Smooth muscle cell (in vitro differentiated cells): ENCODE results near the gene CDH22. TPM values are rescaled to one million over a fixed set of nuclear protein-coding genes. Genes with fewer than 3 reads are reported as not detected.

ENCODE experiments used
- DNase-seq: peaks from one replicate; lab custom pipeline; 2025; ENCODE audit not compliant: unreplicated experiment; lab: John Stamatoyannopoulos, UW
- H2AFZ ChIP-seq: fragments of 200-600 bp; sonication (generic); 2 replicates; pipeline ENCODE4 v1.6.0; 2016; ENCODE audit warnings: antibody characterized with exemption, low read depth, mild to moderate bottlenecking
- H3F3A ChIP-seq: fragments of 200-600 bp; sonication (generic); 2 replicates; pipeline ENCODE4 v1.6.0; 2017; ENCODE audit warnings: antibody characterized with exemption, low read depth
- H3K27ac ChIP-seq: fragments of 200-600 bp; sonication (generic); 2 replicates; pipeline ENCODE4 v1.5.1; 2016; ENCODE audit warnings: low read depth, mild to moderate bottlenecking
- H3K27me3 ChIP-seq: fragments of 200-600 bp; sonication (generic); 2 replicates; pipeline ENCODE4 v1.6.1; 2016; ENCODE audit warnings: low read depth, mild to moderate bottlenecking
- H3K36me3 ChIP-seq: fragments of 200-600 bp; sonication (generic); 2 replicates; pipeline ENCODE4 v1.5.1; 2016; ENCODE audit warnings: low read depth
- H3K4me1 ChIP-seq: fragments of 200-600 bp; sonication (generic); 2 replicates; pipeline ENCODE4 v1.5.1; 2016; ENCODE audit warnings: low read depth
- H3K4me2 ChIP-seq: fragments of 200-600 bp; sonication (generic); 2 replicates; pipeline ENCODE4 v1.6.0; 2016; ENCODE audit warnings: mild to moderate bottlenecking
- H3K4me3 ChIP-seq: fragments of 200-600 bp; sonication (generic); 2 replicates; pipeline ENCODE4 v1.5.1; 2016; ENCODE audit warnings: mild to moderate bottlenecking
- H3K79me2 ChIP-seq: fragments of 200-600 bp; sonication (generic); 2 replicates; pipeline ENCODE4 v1.6.0; 2016; ENCODE audit warnings: low read depth, mild to moderate bottlenecking
- H3K9ac ChIP-seq: fragments of 200-600 bp; sonication (generic); 2 replicates; pipeline ENCODE4 v1.6.0; 2016; ENCODE audit warnings: low read depth
- H3K9me3 ChIP-seq: fragments of 200-600 bp; sonication (generic); replicated peaks from 2 replicates; pipeline ENCODE4 v1.5.1; 2016; ENCODE audit warnings: low read depth
- H4K20me1 ChIP-seq: fragments of 200-600 bp; sonication (generic); 2 replicates; pipeline ENCODE4 v1.6.0; 2016; ENCODE audit warnings: low read depth
- CTCF ChIP-seq: fragments of 200-600 bp; sonication (generic); IDR thresholded peaks from 2 replicates; pipeline ENCODE4 v1.5.1; 2017; ENCODE audit warnings: borderline replicate concordance, mild to moderate bottlenecking, antibody characterized with exemption; ENCODE audit not compliant: insufficient read depth, poor library complexity, severe bottlenecking
- WGBS: methylation state at CpG from one replicate; pipeline ENCODE4 v1.1.7; 2016; ENCODE audit warnings: low lambda C conversion rate; 5-methylcytosine and 5-hydroxymethylcytosine counted together
- polyA plus RNA-seq: library from polyadenylated mRNA; unstranded; fragments of >200 nt; fragmentation: Nextera tagmentation; extraction: Ambion mirVana; gene quantifications from 2 replicates; pipeline ENCODE4 v1.2.1, GENCODE V29; 2016
- total RNA-seq: library from RNA; depleted of rRNA; stranded (reverse); fragments of >200 nt; gene quantifications from 2 replicates; pipeline ENCODE4 v1.2.3, GENCODE V29; 2014

CDH22 gene
- total and polyA plus RNA-seq, 2 experiments from 2014 or later, result not detected

GRCh38 chr20:46237227-46237626 lies 71.1 kb downstream of the CDH22 start:
- Histone ChIP-seq H3K36me3 (no peaks in the 10 kb centered on the region), H3K27me3 (peaks cover 26% of the 10 kb centered on the region), H3K9me3 (no peaks in the 10 kb centered on the region), H2AFZ (no peak overlapping the region), H4K20me1 (no peaks in the 10 kb centered on the region), H3F3A (no peaks in the 10 kb centered on the region), H3K4me1 (no peaks in the 10 kb centered on the region), H3K4me3 (no peak overlapping the region), H3K79me2 (no peaks in the 10 kb centered on the region), H3K27ac (no peak overlapping the region), H3K9ac (no peak overlapping the region), H3K4me2 (no peak overlapping the region)
- no peak for DNase-seq
- no peak for TF ChIP-seq CTCF
- WGBS, result 28% methylated on average over 10 of the region's 10 CpGs

GRCh38 chr20:46235077-46235476 lies 73.2 kb downstream of the CDH22 start:
- no peak overlapping the region for H3K4me2 ChIP-seq
- H3K27me3 ChIP-seq, result peaks cover 29% of the 10 kb centered on the region
- no peak overlapping the region for H3K4me3 ChIP-seq
- no peaks in the 10 kb centered on the region for H3K36me3 ChIP-seq
- no peaks in the 10 kb centered on the region for H3F3A ChIP-seq
- TF ChIP-seq CTCF, result no peak
- H3K9me3 ChIP-seq, result no peaks in the 10 kb centered on the region
- no peaks in the 10 kb centered on the region for H3K79me2 ChIP-seq
- no peaks in the 10 kb centered on the region for H4K20me1 ChIP-seq
- no peak overlapping the region for H3K27ac ChIP-seq
- H3K9ac ChIP-seq, result no peak overlapping the region
- H3K4me1 ChIP-seq, result no peaks in the 10 kb centered on the region
- DNase-seq, result no peak
- no peak overlapping the region for H2AFZ ChIP-seq

- Histone ChIP-seq H3K27me3 (peaks cover 27% of the 10 kb centered on the region), H3K36me3 (no peaks in the 10 kb centered on the region), H3K9me3 (no peaks in the 10 kb centered on the region), H3F3A (no peaks in the 10 kb centered on the region), H2AFZ (no peak overlapping the region), H3K27ac (no peak overlapping the region), H3K4me1 (no peaks in the 10 kb centered on the region), H3K4me2 (no peak overlapping the region), H3K4me3 (no peak overlapping the region), H4K20me1 (no peaks in the 10 kb centered on the region), H3K9ac (no peak overlapping the region), H3K79me2 (no peaks in the 10 kb centered on the region)
- no peak for DNase-seq
- no peak for TF ChIP-seq CTCF
- WGBS, result 84% methylated on average over 10 of the region's 10 CpGs
These were observed 74.6 kb downstream of the CDH22 start for GRCh38 chr20:46233701-46234100.

GRCh38 chr20:46232539-46232938 lies 75.8 kb downstream of the CDH22 start:
- Histone ChIP-seq H3K4me2 (no peak overlapping the region), H3F3A (no peaks in the 10 kb centered on the region), H3K79me2 (no peaks in the 10 kb centered on the region), H4K20me1 (no peaks in the 10 kb centered on the region), H3K27ac (no peak overlapping the region), H3K27me3 (peaks cover 22% of the 10 kb centered on the region), H3K4me3 (no peak overlapping the region), H3K9me3 (no peaks in the 10 kb centered on the region), H3K36me3 (no peaks in the 10 kb centered on the region), H3K9ac (no peak overlapping the region), H2AFZ (no peak overlapping the region), H3K4me1 (no peaks in the 10 kb centered on the region)
- 53% methylated on average over 4 of the region's 4 CpGs for WGBS
- no peak for TF ChIP-seq CTCF
- DNase-seq, result no peak
